ENCODE results near the gene PREX1.
A peak's percentile ranks its signal among the peaks of the same experiment; 100 is the strongest.

Gene PREX1

GRCh38 chr20:48651960-48652359, 175.8 kb downstream of the PREX1 start:
- Histone ChIP-seq H3K4me3 (ENCODE audit: low read length in 2 of 2) (no peak overlapping the region), H3K4ac (ENCODE audit: low read length) (no peak overlapping the region), H2BK5ac (ENCODE audit: low read length) (no peak overlapping the region), H3K27me3 (ENCODE audit: control insufficient read depth in 3 of 3, insufficient read depth in 3 of 3, low read depth in 1 of 3, low read length in 3 of 3) (no peaks in the 10 kb centered on the region), H3K4me1 (ENCODE audit: control insufficient read depth in 2 of 2, insufficient read depth in 1 of 2, low read depth in 1 of 2, low read length in 2 of 2) (no peaks in the 10 kb centered on the region), H2BK15ac (ENCODE audit: low read length) (no peak overlapping the region), H2BK12ac (ENCODE audit: low read length) (no peak overlapping the region), H2AFZ (ENCODE audit: low read length) (no peak overlapping the region), H3K4me2 (ENCODE audit: insufficient read depth, low read length, poor library complexity, severe bottlenecking) (no peak overlapping the region), H3K27ac (replicated peaks; ENCODE audit: low read length) (no peak overlapping the region), H3K9me3 (replicated peaks in 1 of 2; ENCODE audit: control insufficient read depth in 2 of 2, insufficient read depth in 1 of 2, low read depth in 1 of 2, low read length in 2 of 2) (no peaks in the 10 kb centered on the region), H3K18ac (ENCODE audit: low read length) (no peak overlapping the region), H3K23ac (ENCODE audit: low read depth, low read length, poor library complexity) (no peak overlapping the region), H2BK120ac (ENCODE audit: low read depth, low read length) (no peak overlapping the region), H3K36me3 (replicated peaks in 1 of 2; ENCODE audit: control insufficient read depth in 2 of 2, insufficient read depth in 2 of 2, low read length in 2 of 2) (peaks cover 11 to 100% of the 10 kb centered on the region in 2 donors), H4K8ac (ENCODE audit: low read depth, low read length) (no peak overlapping the region), H3K14ac (ENCODE audit: low read length) (no peak overlapping the region), H3K9ac (ENCODE audit: low read depth, low read length, poor library complexity) (no peak overlapping the region), H4K91ac (ENCODE audit: low read depth, low read length, poor library complexity) (no peak overlapping the region), H3K79me1 (ENCODE audit: low read depth, low read length) (no peaks in the 10 kb centered on the region), H2AK5ac (ENCODE audit: low read depth, low read length) (no peak overlapping the region)
- DNase-seq (ENCODE audit: low spot score) = no peak
- no CpG with 5 or more reads among the region's 11 CpGs for WGBS, 2 donors (ENCODE audit: extremely low coverage in 2 of 2, insufficient read length in 2 of 2, insufficient replicate concordance in 1 of 2)

GRCh38 chr20:48651271-48651670, 176.5 kb downstream of the PREX1 start:
- no peak overlapping the region for H2AFZ ChIP-seq (ENCODE audit: low read length)
- no peak overlapping the region for H3K23ac ChIP-seq (ENCODE audit: low read depth, low read length, poor library complexity)
- H3K36me3 ChIP-seq (replicated peaks in 1 of 2; ENCODE audit: control insufficient read depth in 2 of 2, insufficient read depth in 2 of 2, low read length in 2 of 2) = peaks cover 11 to 100% of the 10 kb centered on the region in 2 donors
- no peak for DNase-seq (ENCODE audit: low spot score)
- WGBS, 2 donors (ENCODE audit: extremely low coverage in 2 of 2, insufficient read length in 2 of 2, insufficient replicate concordance in 1 of 2) = no CpG with 5 or more reads among the region's 14 CpGs
- H3K79me1 ChIP-seq (ENCODE audit: low read depth, low read length) = no peaks in the 10 kb centered on the region
- H4K8ac ChIP-seq (ENCODE audit: low read depth, low read length) = no peak overlapping the region
- H3K4me2 ChIP-seq (ENCODE audit: insufficient read depth, low read length, poor library complexity, severe bottlenecking) = no peak overlapping the region
- H3K27me3 ChIP-seq (ENCODE audit: control insufficient read depth in 3 of 3, insufficient read depth in 3 of 3, low read depth in 1 of 3, low read length in 3 of 3) = no peaks in the 10 kb centered on the region
- no peak overlapping the region for H3K14ac ChIP-seq (ENCODE audit: low read length)
- no peaks in the 10 kb centered on the region for H3K9me3 ChIP-seq (replicated peaks in 1 of 2; ENCODE audit: control insufficient read depth in 2 of 2, insufficient read depth in 1 of 2, low read depth in 1 of 2, low read length in 2 of 2)
- no peak overlapping the region for H2BK5ac ChIP-seq (ENCODE audit: low read length)
- H3K4ac ChIP-seq (ENCODE audit: low read length) = no peak overlapping the region
- H3K18ac ChIP-seq (ENCODE audit: low read length) = no peak overlapping the region
- no peak overlapping the region for H3K27ac ChIP-seq (replicated peaks; ENCODE audit: low read length)
- H4K91ac ChIP-seq (ENCODE audit: low read depth, low read length, poor library complexity) = no peak overlapping the region
- H2AK5ac ChIP-seq (ENCODE audit: low read depth, low read length) = no peak overlapping the region
- no peak overlapping the region for H2BK12ac ChIP-seq (ENCODE audit: low read length)
- H2BK15ac ChIP-seq (ENCODE audit: low read length) = no peak overlapping the region
- H3K4me3 ChIP-seq (ENCODE audit: low read length in 2 of 2) = peak overlapping the region in 1 of 2 donors; percentile 37
- no peak overlapping the region for H2BK120ac ChIP-seq (ENCODE audit: low read depth, low read length)
- no peaks in the 10 kb centered on the region for H3K4me1 ChIP-seq (ENCODE audit: control insufficient read depth in 2 of 2, insufficient read depth in 1 of 2, low read depth in 1 of 2, low read length in 2 of 2)
- no peak overlapping the region for H3K9ac ChIP-seq (ENCODE audit: low read depth, low read length, poor library complexity)

GRCh38 chr20:48649868-48650267, 177.9 kb downstream of the PREX1 start:
- Histone ChIP-seq H3K27me3 (ENCODE audit: control insufficient read depth in 3 of 3, insufficient read depth in 3 of 3, low read depth in 1 of 3, low read length in 3 of 3) (no peaks in the 10 kb centered on the region), H3K23ac (ENCODE audit: low read depth, low read length, poor library complexity) (no peak overlapping the region), H2AK5ac (ENCODE audit: low read depth, low read length) (no peak overlapping the region), H2AFZ (ENCODE audit: low read length) (no peak overlapping the region), H3K4me1 (ENCODE audit: control insufficient read depth in 2 of 2, insufficient read depth in 1 of 2, low read depth in 1 of 2, low read length in 2 of 2) (no peaks in the 10 kb centered on the region), H3K18ac (ENCODE audit: low read length) (no peak overlapping the region), H3K9ac (ENCODE audit: low read depth, low read length, poor library complexity) (no peak overlapping the region), H3K4ac (ENCODE audit: low read length) (no peak overlapping the region), H3K27ac (replicated peaks; ENCODE audit: low read length) (no peak overlapping the region), H2BK15ac (ENCODE audit: low read length) (no peak overlapping the region), H2BK120ac (ENCODE audit: low read depth, low read length) (no peak overlapping the region), H4K91ac (ENCODE audit: low read depth, low read length, poor library complexity) (no peak overlapping the region), H3K79me1 (ENCODE audit: low read depth, low read length) (no peaks in the 10 kb centered on the region), H3K9me3 (replicated peaks in 1 of 2; ENCODE audit: control insufficient read depth in 2 of 2, insufficient read depth in 1 of 2, low read depth in 1 of 2, low read length in 2 of 2) (no peaks in the 10 kb centered on the region), H2BK12ac (ENCODE audit: low read length) (no peak overlapping the region), H4K8ac (ENCODE audit: low read depth, low read length) (no peak overlapping the region), H2BK5ac (ENCODE audit: low read length) (no peak overlapping the region), H3K4me3 (ENCODE audit: low read length in 2 of 2) (no peak overlapping the region), H3K4me2 (ENCODE audit: insufficient read depth, low read length, poor library complexity, severe bottlenecking) (no peak overlapping the region), H3K14ac (ENCODE audit: low read length) (no peak overlapping the region), H3K36me3 (replicated peaks in 1 of 2; ENCODE audit: control insufficient read depth in 2 of 2, insufficient read depth in 2 of 2, low read length in 2 of 2) (peaks cover 19 to 100% of the 10 kb centered on the region in 2 donors)
- DNase-seq (ENCODE audit: low spot score) = no peak
- no CpG with 5 or more reads among the region's 9 CpGs for WGBS, 2 donors (ENCODE audit: extremely low coverage in 2 of 2, insufficient read length in 2 of 2, insufficient replicate concordance in 1 of 2)

- Histone ChIP-seq H2BK12ac (ENCODE audit: low read length) (no peak overlapping the region), H3K18ac (ENCODE audit: low read length) (no peak overlapping the region), H3K4ac (ENCODE audit: low read length) (no peak overlapping the region), H3K23ac (ENCODE audit: low read depth, low read length, poor library complexity) (no peak overlapping the region), H3K79me1 (ENCODE audit: low read depth, low read length) (no peaks in the 10 kb centered on the region), H3K4me2 (ENCODE audit: insufficient read depth, low read length, poor library complexity, severe bottlenecking) (no peak overlapping the region), H2AFZ (ENCODE audit: low read length) (no peak overlapping the region), H3K14ac (ENCODE audit: low read length) (no peak overlapping the region), H3K27ac (replicated peaks; ENCODE audit: low read length) (no peak overlapping the region), H4K91ac (ENCODE audit: low read depth, low read length, poor library complexity) (no peak overlapping the region), H2BK15ac (ENCODE audit: low read length) (no peak overlapping the region), H3K9me3 (replicated peaks in 1 of 2; ENCODE audit: control insufficient read depth in 2 of 2, insufficient read depth in 1 of 2, low read depth in 1 of 2, low read length in 2 of 2) (no peaks in the 10 kb centered on the region), H3K4me1 (ENCODE audit: control insufficient read depth in 2 of 2, insufficient read depth in 1 of 2, low read depth in 1 of 2, low read length in 2 of 2) (no peaks in the 10 kb centered on the region), H3K9ac (ENCODE audit: low read depth, low read length, poor library complexity) (no peak overlapping the region), H2BK5ac (ENCODE audit: low read length) (no peak overlapping the region), H3K4me3 (ENCODE audit: low read length in 2 of 2) (no peak overlapping the region), H4K8ac (ENCODE audit: low read depth, low read length) (no peak overlapping the region), H3K27me3 (ENCODE audit: control insufficient read depth in 3 of 3, insufficient read depth in 3 of 3, low read depth in 1 of 3, low read length in 3 of 3) (no peaks in the 10 kb centered on the region), H2BK120ac (ENCODE audit: low read depth, low read length) (no peak overlapping the region), H3K36me3 (replicated peaks in 1 of 2; ENCODE audit: control insufficient read depth in 2 of 2, insufficient read depth in 2 of 2, low read length in 2 of 2) (peaks cover 21 to 100% of the 10 kb centered on the region in 2 donors), H2AK5ac (ENCODE audit: low read depth, low read length) (no peak overlapping the region)
- DNase-seq (ENCODE audit: low spot score) = no peak
- WGBS, 2 donors (ENCODE audit: extremely low coverage in 2 of 2, insufficient read length in 2 of 2, insufficient replicate concordance in 1 of 2) = no CpG with 5 or more reads among the region's 9 CpGs
These were observed 178.6 kb downstream of the PREX1 start for GRCh38 chr20:48649104-48649626.
